Keratinocyte (primary cell): Measurements from ENCODE around the gene PHF12. TPM values are rescaled to one million over a fixed set of nuclear protein-coding genes. Genes with fewer than 3 reads are reported as not detected.

Experiments used
- DNase-seq: peaks from one replicate; pipeline ENCODE4 v3.0.0-alpha.2; 2011; ENCODE audit warnings: low read depth, missing footprints, low spot score
- FAIRE-seq: peaks from 2 replicates; lab custom pipeline; 2011; peaks lifted over from hg19 to GRCh38; lab: Jason Lieb, UNC
- H2AFZ ChIP-seq: 2 replicates; pipeline ENCODE4 v1.6.0; 2012; ENCODE audit warnings: low read length, control low read depth, inconsistent platforms; ENCODE audit not compliant: control insufficient read depth
- H3K27ac ChIP-seq: 2 replicates; pipeline ENCODE4 v1.5.1; 2011; ENCODE audit warnings: low read length; ENCODE audit not compliant: control insufficient read depth, insufficient read depth
- H3K27me3 ChIP-seq: 3 replicates; pipeline ENCODE4 v1.6.0; 2011; ENCODE audit warnings: low read length; ENCODE audit not compliant: control insufficient read depth, insufficient read depth; ENCODE audit errors: extremely low read depth
- H3K36me3 ChIP-seq, 2 experiments: 2 replicates in 1 of 2; 3 replicates in 1 of 2; pipeline ENCODE4 v1.5.1; 2011; ENCODE audit warnings: low read length in 2 of 2, mild to moderate bottlenecking in 1 of 2; ENCODE audit not compliant: control insufficient read depth in 2 of 2, insufficient read depth in 2 of 2; ENCODE audit errors: extremely low read depth in 1 of 2
- H3K4me1 ChIP-seq: 3 replicates; pipeline ENCODE4 v1.5.1; 2011; ENCODE audit warnings: low read length; ENCODE audit not compliant: control insufficient read depth, insufficient read depth; ENCODE audit errors: extremely low read depth
- H3K4me2 ChIP-seq: 3 replicates; pipeline ENCODE4 v1.6.0; 2011; ENCODE audit warnings: low read depth, low read length; ENCODE audit not compliant: control insufficient read depth, insufficient read depth; ENCODE audit errors: extremely low read depth
- H3K4me3 ChIP-seq, 3 experiments: fragments of 200-600 bp in 1 of 3; sonication (generic) in 1 of 3; 2 replicates in 2 of 3; 3 replicates in 1 of 3; pipeline ENCODE4 v1.5.1; 2011 to 2016; ENCODE audit warnings: low read length in 3 of 3, mild to moderate bottlenecking in 3 of 3, control low read depth in 2 of 3, inconsistent platforms in 1 of 3, low read depth in 1 of 3, mixed read lengths in 1 of 3, mixed run types in 1 of 3, moderate library complexity in 1 of 3; ENCODE audit not compliant: control insufficient read depth in 2 of 3, insufficient read depth in 2 of 3; ENCODE audit errors: extremely low read depth in 1 of 3
- H3K79me2 ChIP-seq: 2 replicates; pipeline ENCODE4 v1.6.0; 2012; ENCODE audit warnings: low read length; ENCODE audit not compliant: control insufficient read depth, insufficient read depth
- H3K9ac ChIP-seq: 3 replicates; pipeline ENCODE4 v1.6.0; 2011; ENCODE audit warnings: low read length; ENCODE audit not compliant: control insufficient read depth, insufficient read depth; ENCODE audit errors: extremely low read depth
- H3K9me1 ChIP-seq: 3 replicates; pipeline ENCODE4 v1.6.0; 2011; ENCODE audit warnings: low read length; ENCODE audit not compliant: control insufficient read depth, insufficient read depth; ENCODE audit errors: extremely low read depth
- H3K9me3 ChIP-seq: 2 replicates; pipeline ENCODE4 v1.5.1; 2012; ENCODE audit warnings: low read depth, low read length; ENCODE audit not compliant: control insufficient read depth
- H4K20me1 ChIP-seq: 3 replicates; pipeline ENCODE4 v1.6.0; 2011; ENCODE audit warnings: low read length; ENCODE audit not compliant: control insufficient read depth, insufficient read depth; ENCODE audit errors: extremely low read depth
- EZH2 ChIP-seq: IDR thresholded peaks from one replicate; pipeline ENCODE4 v1.6.1; 2012; ENCODE audit warnings: inconsistent platforms, mild to moderate bottlenecking, low read length, moderate library complexity
- dilution Hi-C: fragments of 300-500 bp; cut with MboI; formaldehyde crosslinking; loops from one replicate; pipeline ENCODE4 v1.7.0; 2020; ENCODE audit warnings: low sequenced_read_pairs; ENCODE audit not compliant: extremely low pct_ligation_motif_present
- polyA plus RNA-seq, 5 experiments: library from polyadenylated mRNA; depleted of rRNA in 3 of 5; stranded (reverse) in 3 of 5; stranded (forward) in 1 of 5; unstranded in 1 of 5; fragments of >200 nt; gene quantifications; 1 replicate in 1 of 5; 2 replicates in 3 of 5; 3 replicates in 1 of 5; pipeline versions ENCODE4 v1.2.1 to v1.2.3, GENCODE V29; 2011 to 2012; ENCODE audit warnings: missing spikeins in 2 of 5, low read depth in 1 of 5, low replicate concordance in 1 of 5
- TF ChIP-seq, protein P1 (sequence below), 3 experiments: IDR thresholded peaks in 1 of 3; conservative IDR thresholded peaks in 1 of 3; optimal IDR thresholded peaks in 1 of 3; 2 replicates in 2 of 3; 3 replicates in 1 of 3; pipeline versions ENCODE3 to v1.5.1; 2011; ENCODE audit warnings: low read length in 3 of 3, mild to moderate bottlenecking in 3 of 3, moderate library complexity in 2 of 3, control low read depth in 1 of 3, inconsistent platforms in 1 of 3; ENCODE audit not compliant: insufficient read depth in 2 of 3; ENCODE audit errors: extremely low read depth in 1 of 3

PHF12 gene
- polyA plus RNA-seq, 1 donor (not counting 4 experiments of a cell fraction or from before 2014, with no cell fraction given) = 9.6 TPM

DNA sequence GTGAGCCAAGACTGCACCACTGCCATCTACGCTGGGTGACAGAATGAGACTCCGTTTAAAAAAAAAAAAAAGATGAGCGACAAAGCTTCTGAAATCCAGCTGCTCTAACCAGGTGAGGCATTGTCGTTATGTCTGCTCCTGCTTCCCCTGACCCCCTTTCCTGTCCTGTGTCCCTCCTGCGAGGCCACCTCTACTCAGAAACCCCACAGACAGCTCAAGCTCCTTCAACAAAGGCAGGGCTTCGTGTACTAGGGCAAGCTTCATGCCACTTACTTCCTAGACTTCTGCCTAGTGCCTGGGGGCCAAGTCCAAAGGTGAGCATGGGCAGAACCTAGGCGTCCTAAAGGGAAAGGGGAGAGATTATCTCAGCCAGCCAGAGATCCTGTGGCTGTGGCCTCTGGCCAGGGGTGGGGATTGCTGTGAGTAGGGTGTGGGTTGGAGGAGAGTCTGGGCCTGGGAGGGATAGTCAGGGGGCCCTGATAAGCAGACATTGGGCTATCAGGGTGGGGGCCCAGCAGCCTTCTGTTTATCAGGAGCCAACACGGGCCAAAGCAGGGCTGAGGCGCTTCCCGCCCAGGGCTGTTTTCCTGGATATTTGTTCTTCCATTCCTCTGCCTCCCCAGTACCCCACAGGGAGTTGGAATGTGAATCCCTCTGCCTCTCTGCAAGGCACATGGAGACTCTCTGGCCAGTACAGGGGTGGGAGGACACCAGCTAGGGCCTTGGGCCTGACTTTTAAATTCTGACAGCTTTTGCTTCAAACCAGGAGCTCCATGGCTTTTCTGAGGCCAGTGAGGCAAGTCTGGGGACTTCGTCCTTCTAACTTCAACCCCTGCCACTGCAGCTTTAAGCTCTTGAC, 86.1 kb downstream of the PHF12 start:
- H3K79me2 ChIP-seq = no peaks in the 10 kb centered on the region
- H3K27ac ChIP-seq = no peak overlapping the region

GRCh38 chr17:28863953-28864352, 87.4 kb downstream of the PHF12 start:
- Histone ChIP-seq H3K36me3 (peaks cover 9 to 10% of the 10 kb centered on the region in 2 experiments), H3K4me1 (peaks cover 5% of the 10 kb centered on the region), H4K20me1 (no peaks in the 10 kb centered on the region), H2AFZ (no peak overlapping the region), H3K9ac (no peak overlapping the region), H3K9me1 (peaks cover 3% of the 10 kb centered on the region), H3K79me2 (no peaks in the 10 kb centered on the region), H3K4me2 (no peak overlapping the region), H3K27me3 (no peaks in the 10 kb centered on the region), H3K9me3 (no peaks in the 10 kb centered on the region), H3K27ac (no peak overlapping the region), H3K4me3 (no peak overlapping the region)
- DNase-seq (no peak), FAIRE-seq (no peak)
- TF ChIP-seq EZH2 = no peak
- TF ChIP-seq, protein P1, sequence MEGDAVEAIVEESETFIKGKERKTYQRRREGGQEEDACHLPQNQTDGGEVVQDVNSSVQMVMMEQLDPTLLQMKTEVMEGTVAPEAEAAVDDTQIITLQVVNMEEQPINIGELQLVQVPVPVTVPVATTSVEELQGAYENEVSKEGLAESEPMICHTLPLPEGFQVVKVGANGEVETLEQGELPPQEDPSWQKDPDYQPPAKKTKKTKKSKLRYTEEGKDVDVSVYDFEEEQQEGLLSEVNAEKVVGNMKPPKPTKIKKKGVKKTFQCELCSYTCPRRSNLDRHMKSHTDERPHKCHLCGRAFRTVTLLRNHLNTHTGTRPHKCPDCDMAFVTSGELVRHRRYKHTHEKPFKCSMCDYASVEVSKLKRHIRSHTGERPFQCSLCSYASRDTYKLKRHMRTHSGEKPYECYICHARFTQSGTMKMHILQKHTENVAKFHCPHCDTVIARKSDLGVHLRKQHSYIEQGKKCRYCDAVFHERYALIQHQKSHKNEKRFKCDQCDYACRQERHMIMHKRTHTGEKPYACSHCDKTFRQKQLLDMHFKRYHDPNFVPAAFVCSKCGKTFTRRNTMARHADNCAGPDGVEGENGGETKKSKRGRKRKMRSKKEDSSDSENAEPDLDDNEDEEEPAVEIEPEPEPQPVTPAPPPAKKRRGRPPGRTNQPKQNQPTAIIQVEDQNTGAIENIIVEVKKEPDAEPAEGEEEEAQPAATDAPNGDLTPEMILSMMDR (optimal IDR thresholded peaks at IDR 0.05 in 1 of 3, IDR thresholded peaks at IDR 0.05 in 1 of 3, conservative IDR thresholded peaks at IDR 0.05 in 1 of 3; ENCODE audit: extremely low read depth in 1 of 3, insufficient read depth in 2 of 3, low read length in 3 of 3) = no peak
- dilution Hi-C loops = no loop called here

More for the DNA sequence above, 86.1 kb downstream of the PHF12 start:
- peaks cover 3% of the 10 kb centered on the region for H3K9me1 ChIP-seq
- no peaks in the 10 kb centered on the region for H4K20me1 ChIP-seq
- no peaks in the 10 kb centered on the region for H3K9me3 ChIP-seq
- no peak overlapping the region for H3K9ac ChIP-seq
- no peak overlapping the region for H3K4me3 ChIP-seq
- no peak overlapping the region for H3K4me2 ChIP-seq
- H3K27me3 ChIP-seq = no peaks in the 10 kb centered on the region
- TF ChIP-seq, protein P1 (optimal IDR thresholded peaks at IDR 0.05 in 1 of 3, IDR thresholded peaks at IDR 0.05 in 1 of 3, conservative IDR thresholded peaks at IDR 0.05 in 1 of 3; ENCODE audit: extremely low read depth in 1 of 3, insufficient read depth in 2 of 3, low read length in 3 of 3) = no peak
- no peak for TF ChIP-seq EZH2
- DNase-seq = no peak
- no peak for FAIRE-seq
- no peak overlapping the region for H2AFZ ChIP-seq
- H3K36me3 ChIP-seq = peaks cover 5 to 6% of the 10 kb centered on the region in 2 experiments
- peaks cover 5% of the 10 kb centered on the region for H3K4me1 ChIP-seq
- dilution Hi-C loops = no loop called here
